ENCODE results near the gene MCEE. TPM values are rescaled to one million over a fixed set of nuclear protein-coding genes. Genes with fewer than 3 reads are reported as not detected.

Gene MCEE
- total RNA-seq, 4 donors from 2014 or later: 9.0 to 23.3 (median 12.4) TPM

GRCh38 chr2:71063216-71063615 lies 66.8 kb downstream of the MCEE start:
- H3K27ac ChIP-seq (replicated peaks in 1 of 4): no peak overlapping the region
- no peak for TF ChIP-seq POLR2A (IDR thresholded peaks at IDR 0.05; ENCODE audit: low read depth)
- no peak for TF ChIP-seq POLR2AphosphoS5 (IDR thresholded peaks at IDR 0.05)
- TF ChIP-seq EP300 (IDR thresholded peaks at IDR 0.05): no peak
- TF ChIP-seq, protein P1, sequence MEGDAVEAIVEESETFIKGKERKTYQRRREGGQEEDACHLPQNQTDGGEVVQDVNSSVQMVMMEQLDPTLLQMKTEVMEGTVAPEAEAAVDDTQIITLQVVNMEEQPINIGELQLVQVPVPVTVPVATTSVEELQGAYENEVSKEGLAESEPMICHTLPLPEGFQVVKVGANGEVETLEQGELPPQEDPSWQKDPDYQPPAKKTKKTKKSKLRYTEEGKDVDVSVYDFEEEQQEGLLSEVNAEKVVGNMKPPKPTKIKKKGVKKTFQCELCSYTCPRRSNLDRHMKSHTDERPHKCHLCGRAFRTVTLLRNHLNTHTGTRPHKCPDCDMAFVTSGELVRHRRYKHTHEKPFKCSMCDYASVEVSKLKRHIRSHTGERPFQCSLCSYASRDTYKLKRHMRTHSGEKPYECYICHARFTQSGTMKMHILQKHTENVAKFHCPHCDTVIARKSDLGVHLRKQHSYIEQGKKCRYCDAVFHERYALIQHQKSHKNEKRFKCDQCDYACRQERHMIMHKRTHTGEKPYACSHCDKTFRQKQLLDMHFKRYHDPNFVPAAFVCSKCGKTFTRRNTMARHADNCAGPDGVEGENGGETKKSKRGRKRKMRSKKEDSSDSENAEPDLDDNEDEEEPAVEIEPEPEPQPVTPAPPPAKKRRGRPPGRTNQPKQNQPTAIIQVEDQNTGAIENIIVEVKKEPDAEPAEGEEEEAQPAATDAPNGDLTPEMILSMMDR (IDR thresholded peaks at IDR 0.05): no peak
- H3K36me3 ChIP-seq: no peaks in the 10 kb centered on the region
- no peak for DNase-seq (ENCODE audit: extremely low spot score)
- H3K27me3 ChIP-seq: peaks cover 0 to 32% (median 0%) of the 10 kb centered on the region in 4 donors
- peaks cover 5 to 8% (median 7%) of the 10 kb centered on the region in 4 donors for H3K4me1 ChIP-seq
- no peaks in the 10 kb centered on the region for H3K9me3 ChIP-seq
- WGBS: 72% methylated on average over 1 of the region's 1 CpG
- intact Hi-C loops (cut with DNase I): no loop called here
- no peak overlapping the region for H3K4me3 ChIP-seq

- no peak for TF ChIP-seq POLR2A (IDR thresholded peaks at IDR 0.05; ENCODE audit: low read depth)
- TF ChIP-seq, protein P1 (IDR thresholded peaks at IDR 0.05): no peak
- Histone ChIP-seq H3K36me3 (no peaks in the 10 kb centered on the region), H3K4me3 (no peak overlapping the region), H3K9me3 (no peaks in the 10 kb centered on the region), H3K27me3 (peaks cover 0 to 38% (median 0%) of the 10 kb centered on the region in 4 donors), H3K4me1 (no peaks in the 10 kb centered on the region), H3K27ac (replicated peaks in 1 of 4) (no peak overlapping the region)
- no peak for DNase-seq (ENCODE audit: extremely low spot score)
- 77% methylated on average over 3 of the region's 3 CpGs for WGBS
- intact Hi-C loops (cut with DNase I): no loop called here
These were observed 69.2 kb downstream of the MCEE start for GRCh38 chr2:71060871-71061270.

GRCh38 chr2:71060211-71060610 lies 69.8 kb downstream of the MCEE start:
- DNase-seq (ENCODE audit: extremely low spot score): no peak
- H3K9me3 ChIP-seq: no peaks in the 10 kb centered on the region
- 85% methylated on average over 2 of the region's 2 CpGs for WGBS
- H3K4me3 ChIP-seq: no peak overlapping the region
- H3K27me3 ChIP-seq: peaks cover 0 to 38% (median 0%) of the 10 kb centered on the region in 4 donors
- no peaks in the 10 kb centered on the region for H3K4me1 ChIP-seq
- intact Hi-C loops (cut with DNase I): no loop called here
- H3K36me3 ChIP-seq: no peaks in the 10 kb centered on the region
- TF ChIP-seq, protein P1 (IDR thresholded peaks at IDR 0.05): no peak
- TF ChIP-seq POLR2AphosphoS5 (IDR thresholded peaks at IDR 0.05) (no peak), EP300 (IDR thresholded peaks at IDR 0.05) (no peak), POLR2A (IDR thresholded peaks at IDR 0.05; ENCODE audit: low read depth) (no peak)
- no peak overlapping the region for H3K27ac ChIP-seq (replicated peaks in 1 of 4)

Small RNA genes lying within 50 kb of the gene (small RNA-seq; reads per million reads assigned to genes)
- gene AC007881.1: 0 reads per million in 3 donors

Other genes with a start within 250 kb of the MCEE start
- gene VAX2, start 229.7 kb downstream of the MCEE start, total RNA-seq: 1 to 10 TPM in 3 of 4 donors, under 1 TPM in 1; 0.33 to 2.5 (median 1.5) TPM
- 1 to 10 TPM in 1 of 4 donors, under 1 TPM in 1, not detected in 2; 0.83 to 1.6 TPM for gene ATP6V1B1, start 194.3 kb downstream of the MCEE start, total RNA-seq
- 1 to 10 TPM in 1 of 4 donors, under 1 TPM in 3; under 0.01 to 3.2 (median 0.82) TPM for gene ANKRD53, start 151.6 kb downstream of the MCEE start, total RNA-seq
- 10 to 100 TPM; 21.6 to 37.7 (median 33.3) TPM for gene TEX261, start 135.4 kb downstream of the MCEE start, total RNA-seq
- gene NAGK, start 61.6 kb downstream of the MCEE start, total RNA-seq: 10 to 100 TPM; 49.0 to 81.4 (median 65.2) TPM
- gene MPHOSPH10, start 405 bp upstream of the MCEE start, total RNA-seq: 10 to 100 TPM; 14.4 to 24.5 (median 17.9) TPM
- 10 to 100 TPM; 11.2 to 16.9 (median 12.6) TPM for gene PAIP2B, start 96.9 kb upstream of the MCEE start, total RNA-seq
- 100 to 1,000 TPM in 1 of 4 donors, 10 to 100 TPM in 3; 77.1 to 132 (median 86.4) TPM for gene ZNF638, start 201.6 kb upstream of the MCEE start, total RNA-seq